NB4 (cell line): Measurements from ENCODE around the gene DFFB.

ENCODE experiments used
- DNase-seq: peaks from one replicate; pipeline ENCODE4 v3.0.0; 2010; ENCODE audit warnings: low read depth
- H3K4me3 ChIP-seq: one replicate; pipeline ENCODE4 v1.5.1; 2011; ENCODE audit warnings: mild to moderate bottlenecking, low read depth, low read length, moderate library complexity
- CTCF ChIP-seq: IDR thresholded peaks from one replicate; pipeline ENCODE4 v1.5.1; 2012; ENCODE audit warnings: low read depth, low read length
- MAX ChIP-seq: IDR thresholded peaks from 2 replicates; pipeline ENCODE4 v1.6.1; 2011; ENCODE audit warnings: low read depth, low read length
- MYC ChIP-seq: IDR thresholded peaks from 2 replicates; pipeline ENCODE4 v1.6.1; 2011; ENCODE audit warnings: low read depth, low read length
- POLR2A ChIP-seq: IDR thresholded peaks from 2 replicates; pipeline ENCODE4 v1.6.1; 2011; ENCODE audit warnings: mild to moderate bottlenecking; ENCODE audit not compliant: insufficient read length; ENCODE audit errors: extremely low read depth

DFFB gene

GRCh38 chr1:3911981-3912808 lies 54.9 kb downstream of the DFFB start:
- TF ChIP-seq MAX = no peak
- TF ChIP-seq POLR2A = no peak
- TF ChIP-seq CTCF = no peak
- no peak for TF ChIP-seq MYC
- no peak overlapping the region for H3K4me3 ChIP-seq
- DNase-seq = no peak

GRCh38 chr1:3912809-3913685 lies 55.8 kb downstream of the DFFB start:
- H3K4me3 ChIP-seq = no peak overlapping the region
- no peak for DNase-seq
- TF ChIP-seq POLR2A = no peak
- no peak for TF ChIP-seq MYC
- TF ChIP-seq CTCF = no peak
- TF ChIP-seq MAX = no peak

GRCh38 chr1:3914331-3914851 lies 57.1 kb downstream of the DFFB start:
- no peak for TF ChIP-seq CTCF
- H3K4me3 ChIP-seq = no peak overlapping the region
- DNase-seq = no peak

- no peak for DNase-seq
- TF ChIP-seq MYC (no peak), POLR2A (no peak), MAX (no peak), CTCF (no peak)
- H3K4me3 ChIP-seq = no peak overlapping the region
Measured at GRCh38 chr1:3914911-3915310, 57.6 kb downstream of the DFFB start.

GRCh38 chr1:3915551-3916121 lies 58.4 kb downstream of the DFFB start:
- no peak overlapping the region for H3K4me3 ChIP-seq
- TF ChIP-seq CTCF (no peak), MYC (no peak), MAX (no peak), POLR2A (no peak)
- DNase-seq = no peak
